ENCODE data around the gene NKAP.
"Not testable (repeated sequence)": the region's sequence is repeated elsewhere in the genome, so short reads cannot be mapped to it uniquely, and the experiment has no call there.

NKAP gene

GRCh38 chrX:119935215-119935874 is 8.2 kb downstream of the NKAP start:
- no peak for DNase-seq (ENCODE audit: low spot score)

- not testable (repeated sequence) for DNase-seq (ENCODE audit: low spot score)
Observed at GRCh38 chrX:119922391-119922790, 21.2 kb downstream of the NKAP start.

DNA sequence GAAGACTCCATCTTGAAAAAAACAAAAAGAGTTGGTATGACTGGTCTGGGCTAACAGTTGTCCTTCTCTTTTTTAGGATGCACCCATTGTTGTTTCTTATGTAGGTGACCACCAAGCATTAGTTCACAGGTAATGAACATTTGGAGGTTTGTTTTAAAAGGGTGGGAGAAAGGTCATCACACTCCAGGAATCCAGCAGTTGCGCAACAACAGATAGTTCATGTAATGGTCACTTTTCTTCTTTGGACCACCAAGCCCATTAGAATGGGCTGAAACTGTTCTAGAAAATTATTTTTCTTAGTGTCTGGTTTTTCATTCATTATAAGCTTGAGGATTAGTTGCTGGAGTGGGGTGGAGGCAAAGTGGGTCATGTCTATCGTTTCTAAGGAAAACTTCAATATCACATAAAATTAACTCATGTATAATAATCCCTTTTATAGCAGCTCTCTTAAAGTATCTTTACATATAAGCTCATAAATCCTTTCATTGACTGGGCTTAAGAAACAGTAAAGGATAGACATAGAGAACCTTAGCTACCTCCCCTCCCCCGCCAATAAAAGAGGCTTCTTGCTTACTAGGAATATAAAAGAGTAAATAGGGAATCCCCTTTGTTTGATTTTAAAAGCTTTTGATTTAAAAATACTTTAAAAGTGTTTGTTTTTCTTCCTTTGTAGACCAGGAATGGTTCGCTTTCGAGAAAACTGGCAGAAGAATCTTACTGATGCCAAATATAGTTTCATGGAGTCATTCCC is 23.5 kb downstream of the NKAP start:
- no peak for DNase-seq (ENCODE audit: low spot score)

- DNase-seq (ENCODE audit: low spot score), result no peak
Observed at GRCh38 chrX:119917877-119918276, 25.7 kb downstream of the NKAP start.

DNA sequence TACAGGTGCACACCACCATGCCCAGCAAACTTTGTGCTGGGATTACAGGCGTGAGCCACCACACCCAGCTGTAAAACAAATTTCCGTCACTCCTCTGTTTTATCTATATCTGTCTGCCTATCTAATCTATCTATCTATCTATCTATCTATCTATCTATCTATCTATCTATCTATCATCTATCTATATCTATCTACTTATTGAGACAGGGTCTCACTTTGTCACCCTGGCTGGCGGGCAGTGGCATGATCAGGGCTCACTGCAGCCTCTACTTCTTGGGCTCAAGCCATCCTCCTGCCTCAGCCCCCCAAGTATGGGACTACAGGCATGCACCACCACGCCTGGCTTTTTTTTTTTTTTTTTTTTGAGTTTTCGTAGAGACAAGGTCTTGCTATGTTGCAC is 27.2 kb downstream of the NKAP start:
- DNase-seq (ENCODE audit: low spot score), result no peak

DNA sequence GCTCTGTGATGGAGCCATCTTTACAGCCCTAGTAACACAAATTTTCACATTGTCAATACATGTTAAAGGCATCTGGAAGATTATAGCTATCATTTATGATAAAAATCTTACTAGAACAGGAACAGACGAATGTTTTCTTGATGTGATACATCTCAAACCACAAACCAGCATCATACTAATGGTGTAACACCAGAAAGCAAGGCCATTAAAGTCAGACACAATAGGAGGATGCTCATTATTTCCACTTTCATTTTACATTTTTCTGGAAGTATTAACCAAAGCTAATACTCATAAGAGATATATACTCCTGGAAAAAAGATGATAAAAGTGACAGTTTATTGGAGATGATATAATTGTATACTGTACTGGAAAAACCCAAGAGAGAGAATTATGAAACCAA is 42.6 kb downstream of the NKAP start:
- DNase-seq (ENCODE audit: low spot score), result no peak

- DNase-seq (ENCODE audit: low spot score), result peak; percentile 3
Observed at GRCh38 chrX:119899125-119899524, 44.4 kb downstream of the NKAP start.

GRCh38 chrX:119895843-119896326 is 47.7 kb downstream of the NKAP start, which contains the start of gene AKAP14:
AKAP14 (plus strand) TSS chrX:119895893; CDS start chrX:119903224, 7,331 bp downstream.
- DNase-seq (ENCODE audit: low spot score), result peak; percentile 23

GRCh38 chrX:119891961-119892692 is 51.4 kb downstream of the NKAP start:
- not testable (repeated sequence) for DNase-seq (ENCODE audit: low spot score)

- DNase-seq (ENCODE audit: low spot score), result not testable (repeated sequence)
Observed at GRCh38 chrX:119890626-119891025, 52.9 kb downstream of the NKAP start.

DNA sequence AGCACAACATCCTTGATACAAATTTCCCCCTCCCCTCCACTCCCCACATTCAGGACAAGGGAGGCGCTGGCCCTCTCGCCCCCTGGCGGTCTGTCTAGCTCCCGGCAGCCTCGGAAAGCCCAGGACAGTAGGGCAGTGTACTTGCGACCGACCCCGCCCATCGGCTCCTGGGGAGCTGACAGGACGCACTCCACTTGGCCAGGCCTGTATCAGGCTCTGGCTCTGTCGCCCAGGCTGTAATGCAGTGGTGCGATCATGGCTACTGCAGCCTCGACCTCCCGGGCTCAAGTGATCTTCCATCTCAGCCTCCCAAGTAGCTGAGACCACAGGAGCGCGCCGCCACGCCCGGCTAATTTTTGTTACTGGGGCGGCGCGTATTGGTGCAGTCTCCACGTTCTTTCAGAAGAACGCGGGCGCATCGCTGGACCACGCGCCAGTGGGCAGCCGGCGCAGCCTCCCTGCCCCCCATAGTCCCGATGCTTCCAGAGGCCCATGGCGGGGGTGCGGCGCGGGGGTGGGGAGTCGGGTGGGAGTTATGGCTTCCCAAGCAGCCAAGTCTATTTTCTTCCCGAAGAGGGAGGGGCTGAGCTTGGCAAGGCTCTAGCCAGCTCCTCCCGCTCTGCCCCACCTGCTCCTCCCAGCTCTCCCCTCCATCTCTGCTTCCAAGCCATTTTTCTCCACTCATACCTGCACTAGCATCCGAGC is 55.7 kb downstream of the NKAP start:
- DNase-seq (ENCODE audit: low spot score), result peak; percentile 76

GRCh38 chrX:119885554-119886428 is 57.8 kb downstream of the NKAP start:
- no peak for DNase-seq (ENCODE audit: low spot score)

DNA sequence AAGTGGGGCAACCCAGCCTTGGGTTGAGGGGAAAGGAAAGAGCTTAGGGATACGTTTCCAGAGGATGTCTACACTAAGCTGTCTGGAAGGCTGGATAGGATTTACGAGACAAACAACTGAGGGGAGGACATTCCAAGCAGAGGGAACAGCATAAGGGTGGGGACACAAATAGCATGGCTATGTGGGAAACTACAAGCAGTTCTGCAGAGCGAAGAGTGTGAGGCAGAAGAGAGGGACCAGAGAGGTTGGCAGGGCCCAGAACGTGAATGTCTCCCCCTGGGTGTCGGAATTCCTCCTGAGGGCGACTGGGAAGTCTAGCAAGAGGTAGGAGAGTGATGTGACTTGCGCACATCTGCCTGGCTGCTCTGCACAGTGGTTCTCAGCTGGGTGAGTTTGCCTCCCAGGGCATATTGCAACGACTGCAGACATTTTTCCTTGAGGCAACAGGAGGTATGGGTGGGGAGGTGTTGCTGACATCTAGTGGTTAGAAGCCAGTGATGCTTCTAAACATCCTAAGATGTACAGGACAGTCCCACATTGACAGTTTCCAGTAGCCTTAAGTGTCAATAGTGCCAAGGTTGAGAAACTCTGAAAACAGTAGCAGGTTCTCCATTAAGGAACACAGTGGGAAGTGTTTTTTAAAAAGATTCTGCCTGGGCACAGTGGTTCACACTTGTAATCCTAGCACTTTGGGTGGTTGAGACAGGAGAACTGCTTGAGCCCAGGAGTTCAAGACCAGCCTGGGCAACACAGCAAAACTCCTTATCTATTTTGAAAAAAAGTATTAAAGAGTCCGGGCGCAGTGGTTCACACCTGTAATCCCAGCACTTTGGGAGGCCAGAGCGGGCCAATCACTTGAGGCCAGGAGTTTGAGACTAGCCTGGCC is 62.8 kb downstream of the NKAP start:
- DNase-seq (ENCODE audit: low spot score), result peak; percentile 38

- no peak for DNase-seq (ENCODE audit: low spot score)
Observed at GRCh38 chrX:119880076-119880475, 63.5 kb downstream of the NKAP start.

DNA sequence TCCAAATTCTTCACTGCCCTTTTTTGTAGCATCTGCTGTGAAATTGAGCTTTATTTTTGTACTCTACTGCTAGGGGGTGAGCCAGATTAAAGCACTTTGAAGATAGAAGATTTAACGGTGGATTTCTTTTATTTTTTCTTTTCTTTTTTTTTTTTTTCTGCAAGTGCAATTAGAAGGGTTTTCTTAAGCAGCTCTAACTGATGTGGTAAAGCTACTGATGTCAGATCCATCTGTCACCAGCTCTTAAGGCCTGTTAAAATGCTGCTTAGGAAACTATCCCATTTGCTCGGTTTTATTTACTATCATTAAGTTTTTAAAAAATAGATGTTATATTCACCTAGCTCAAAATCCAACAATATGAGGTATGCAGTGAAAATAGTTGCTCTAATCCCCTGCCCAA is 64.8 kb downstream of the NKAP start:
- DNase-seq (ENCODE audit: low spot score), result no peak

GRCh38 chrX:119871599-119872395 is 71.8 kb downstream of the NKAP start, which contains the start of the genes NDUFA1 and RNF113A:
NDUFA1 (plus strand) TSS chrX:119871832; CDS start chrX:119871912, 80 bp downstream.
RNF113A (minus strand) TSS chrX:119871733; CDS start chrX:119871613, 120 bp downstream.
- peak; percentile 78 for DNase-seq (ENCODE audit: low spot score)

- no peak for DNase-seq (ENCODE audit: low spot score)
Observed at GRCh38 chrX:119871245-119871598, 72.3 kb downstream of the NKAP start.
